Motor neuron (in vitro differentiated cells): Measurements from ENCODE around the gene ZNF683. TPM values are rescaled to one million over a fixed set of nuclear protein-coding genes. Genes with fewer than 3 reads are reported as not detected.
A peak's percentile ranks its signal among the peaks of the same experiment; 100 is the strongest.

Experiments
- ATAC-seq, 8 experiments: fragments of 200-7000 bp; cut with Tn5 transposase; replicated peaks in 6 of 8; 2 replicates each; pipeline ENCODE4 v1.8.0; 2021; ENCODE audit warnings: mild to moderate bottlenecking in 8 of 8, moderate library complexity in 8 of 8
- H3K27ac ChIP-seq, 2 donors: fragments of 250-450 bp; sonication (Bioruptor Pico); 2 replicates each; pipeline ENCODE4 v1.9.0; 2021; ENCODE audit warnings: antibody characterized with exemption in 2 of 2, mild to moderate bottlenecking in 2 of 2, moderate library complexity in 1 of 2
- H3K4me1 ChIP-seq, 2 donors: fragments of 250-450 bp; sonication (Bioruptor Pico); replicated peaks in 1 of 2; 2 replicates each; pipeline ENCODE4 v1.6.1; 2021; ENCODE audit warnings: antibody characterized with exemption in 2 of 2, mild to moderate bottlenecking in 2 of 2, moderate library complexity in 1 of 2
- H3K4me3 ChIP-seq, 5 donors: fragments of 250-450 bp; sonication (Bioruptor Pico); 2 replicates each; pipeline ENCODE4 v1.9.0; 2021; ENCODE audit warnings: antibody characterized with exemption in 5 of 5, mild to moderate bottlenecking in 5 of 5, moderate library complexity in 4 of 5
- WGBS, 10 experiments: fragments of 450-650 bp; shearing (Covaris generic); methylation state at CpG; one replicate each; pipeline ENCODE4 v1.0.0; 2022; 5-methylcytosine and 5-hydroxymethylcytosine counted together
- in situ Hi-C, 9 experiments: fragments of 400-800 bp; cut with MboI; loops; one replicate each; pipeline ENCODE4 v1.15.0; 2021; ENCODE audit warnings: low sequenced_read_pairs in 9 of 9, low pct_unique_long_range_greater_than_20kb in 2 of 9; ENCODE audit not compliant: unreplicated experiment in 9 of 9
- total RNA-seq, 8 experiments: library from RNA; unstranded; fragments of 300-600 nt; gene quantifications; 2 replicates each; pipeline versions ENCODE4 v1.2.3 to v1.2.4, GENCODE V29; 2022

Gene ZNF683
- total RNA-seq, 8 experiments from 2014 or later: 0.27 to 1.4 (median 0.63) TPM; not detected in 3

GRCh38 chr1:26353210-26353859, 19.2 kb downstream of the ZNF683 start:
- WGBS, 10 experiments: 50 to 93% (median 92%) methylated on average over 2 to 3 of the region's 4 CpGs; no CpG with 5 or more reads in 5 of the 10 experiments
- in situ Hi-C loops: no loop called here

DNA sequence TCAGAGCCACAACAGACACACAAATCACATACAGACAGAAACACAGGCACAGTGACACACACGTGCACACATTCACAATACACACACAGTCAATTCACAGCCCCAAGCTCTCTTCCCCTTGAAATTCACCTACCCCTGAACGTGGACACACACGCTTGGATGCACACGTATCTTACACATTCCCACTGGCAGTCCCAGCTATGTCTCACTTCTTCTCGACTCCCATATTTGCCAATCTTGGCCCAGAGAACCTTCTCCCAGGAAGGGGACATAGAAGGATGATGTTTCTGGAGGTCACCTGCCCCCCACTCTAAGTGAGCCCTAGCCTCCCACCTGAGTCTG, 20.2 kb downstream of the ZNF683 start:
- no peak overlapping the region for H3K4me3 ChIP-seq
- H3K4me1 ChIP-seq: peaks cover 20 to 29% of the 10 kb centered on the region in 2 donors
- peak in 4 of 8 experiments; percentile 7 to 10 (median 8) for ATAC-seq
- WGBS, 10 experiments: 47 to 82% (median 60%) methylated on average over 3 to 5 of the region's 5 CpGs; no CpG with 5 or more reads in 3 of the 10 experiments
- in situ Hi-C loops: no loop called here
- H3K27ac ChIP-seq: peak overlapping the region in 1 of 2 donors; percentile 4

More at GRCh38 chr1:26353210-26353859, 19.2 kb downstream of the ZNF683 start:
- no peak overlapping the region for H3K27ac ChIP-seq
- H3K4me3 ChIP-seq: no peak overlapping the region
- H3K4me1 ChIP-seq: peaks cover 20 to 29% of the 10 kb centered on the region in 2 donors
- no peak for ATAC-seq

DNA sequence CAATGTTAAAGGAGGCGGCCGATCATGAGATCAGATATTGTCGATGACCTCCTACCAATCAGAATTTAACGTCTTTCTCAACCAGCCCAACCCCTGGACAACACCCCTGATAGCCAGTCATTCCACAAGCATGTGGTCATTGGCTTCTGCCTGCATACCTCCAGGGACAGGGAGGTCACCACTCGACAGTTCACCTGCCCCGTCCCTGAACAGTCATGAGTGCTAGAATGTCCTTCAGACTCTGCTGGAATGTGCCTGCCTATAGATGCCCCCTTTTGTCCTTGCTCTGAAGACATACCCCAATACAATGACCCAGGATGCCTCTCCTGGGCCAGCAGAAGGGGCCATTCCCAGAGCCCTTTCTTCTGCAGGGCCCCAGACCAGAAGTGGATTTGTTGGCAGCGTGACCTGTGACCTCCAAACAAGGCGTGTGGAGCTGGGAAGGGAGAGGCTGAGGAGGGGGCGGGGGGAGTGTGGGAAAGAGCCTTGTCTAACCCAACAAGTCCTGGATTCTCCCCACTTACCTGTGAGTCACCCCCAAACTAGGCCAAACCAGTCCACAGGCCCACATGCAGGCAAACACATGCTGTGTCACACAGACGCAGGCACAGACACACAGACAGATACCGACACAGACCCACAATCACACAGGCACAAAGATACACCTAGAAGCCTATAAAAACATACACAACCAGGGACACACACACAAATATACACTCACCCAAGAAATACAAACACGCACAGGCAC, 20.8 kb downstream of the ZNF683 start:
- 29 to 87% (median 67%) methylated on average over 1 to 10 of the region's 12 CpGs for WGBS, 10 experiments
- peak overlapping the region in 1 of 2 donors; percentile 4 for H3K27ac ChIP-seq
- peak in 7 of 8 experiments; percentile 13 to 71 (median 62) for ATAC-seq
- peaks cover 20 to 29% of the 10 kb centered on the region in 2 donors for H3K4me1 ChIP-seq
- in situ Hi-C loops: no loop called here
- H3K4me3 ChIP-seq: no peak overlapping the region

GRCh38 chr1:26350701-26351589, 21.6 kb downstream of the ZNF683 start:
- Histone ChIP-seq H3K27ac (no peak overlapping the region), H3K4me3 (no peak overlapping the region), H3K4me1 (peaks cover 20 to 29% of the 10 kb centered on the region in 2 donors)
- in situ Hi-C loops: no loop called here
- ATAC-seq: no peak
- WGBS, 10 experiments: 0 to 90% (median 73%) methylated on average over 1 to 8 of the region's 9 CpGs; no CpG with 5 or more reads in 5 of the 10 experiments

DNA sequence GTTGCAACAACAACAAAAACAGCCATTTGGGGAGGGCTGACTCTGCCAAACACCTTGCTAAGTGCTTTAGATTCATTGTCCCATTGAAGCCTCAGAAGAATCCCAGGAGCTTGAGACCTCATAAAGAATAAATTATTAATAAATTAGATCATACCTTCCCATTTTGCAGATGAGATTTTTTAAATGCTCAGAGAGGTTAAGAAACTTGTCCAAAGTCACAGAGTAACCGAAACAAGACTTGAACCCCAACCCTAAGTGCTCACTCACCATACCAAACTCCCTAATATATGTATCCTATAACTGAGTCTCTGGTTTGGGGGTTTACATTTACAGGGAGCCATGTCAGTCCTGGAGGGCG, 22.2 kb downstream of the ZNF683 start:
- no peak for ATAC-seq
- in situ Hi-C loops: no loop called here
- Histone ChIP-seq H3K27ac (no peak overlapping the region), H3K4me3 (no peak overlapping the region), H3K4me1 (peaks cover 13 to 23% of the 10 kb centered on the region in 2 donors)
- 0 to 100% (median 67%) methylated on average over 1 to 2 of the region's 2 CpGs; no CpG with 5 or more reads in 3 of the 10 experiments for WGBS, 10 experiments

- H3K27ac ChIP-seq: no peak overlapping the region
These were observed 22.7 kb downstream of the ZNF683 start for GRCh38 chr1:26349877-26350244.

DNA sequence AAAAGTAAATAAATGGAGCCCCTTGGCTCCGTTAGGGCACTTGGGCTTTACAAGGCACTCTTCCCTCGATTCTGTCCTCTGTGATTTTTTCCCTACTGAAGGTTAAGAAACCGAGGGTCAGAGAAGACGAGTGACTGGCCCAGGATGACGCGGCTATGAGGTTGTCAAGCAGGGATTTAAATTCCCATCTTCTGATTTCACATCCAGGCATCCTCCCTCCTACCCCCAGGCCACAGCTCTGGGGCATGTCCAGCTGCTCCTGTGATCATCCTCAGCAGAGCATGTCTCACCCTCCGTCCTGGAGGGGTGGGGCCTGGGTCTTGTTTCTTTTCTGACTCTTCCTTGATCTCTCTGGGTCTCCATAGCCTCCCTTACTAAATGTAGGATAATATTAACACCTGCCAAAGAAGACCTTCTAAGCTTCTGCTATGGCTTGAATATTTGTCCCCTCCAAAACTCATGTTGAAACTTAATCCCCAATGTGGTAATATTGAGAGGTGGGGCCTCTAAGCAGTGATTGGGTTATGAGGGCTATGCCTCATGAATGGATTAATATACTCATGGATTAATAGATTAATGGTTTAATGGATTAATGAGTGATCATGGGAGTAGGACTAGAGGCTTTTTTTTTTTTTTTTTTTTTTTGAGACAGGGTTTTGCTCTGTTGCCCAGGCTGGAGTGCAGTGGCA, 23.2 kb downstream of the ZNF683 start:
- peak in 3 of 8 experiments; percentile 86 to 94 (median 93) for ATAC-seq
- WGBS, 10 experiments: 0 to 100% (median 69%) methylated on average over 1 to 7 of the region's 7 CpGs; no CpG with 5 or more reads in 2 of the 10 experiments
- H3K4me1 ChIP-seq: peaks cover 12 to 22% of the 10 kb centered on the region in 2 donors
- no peak overlapping the region for H3K27ac ChIP-seq
- H3K4me3 ChIP-seq: no peak overlapping the region
- in situ Hi-C loops: no loop called here

More at GRCh38 chr1:26349877-26350244, 22.7 kb downstream of the ZNF683 start:
- Histone ChIP-seq H3K4me1 (peaks cover 12 to 22% of the 10 kb centered on the region in 2 donors), H3K4me3 (no peak overlapping the region)
- in situ Hi-C loops: no loop called here
- WGBS, 10 experiments: 35 to 100% (median 94%) methylated on average over 1 to 5 of the region's 5 CpGs; no CpG with 5 or more reads in 3 of the 10 experiments
- no peak for ATAC-seq

DNA sequence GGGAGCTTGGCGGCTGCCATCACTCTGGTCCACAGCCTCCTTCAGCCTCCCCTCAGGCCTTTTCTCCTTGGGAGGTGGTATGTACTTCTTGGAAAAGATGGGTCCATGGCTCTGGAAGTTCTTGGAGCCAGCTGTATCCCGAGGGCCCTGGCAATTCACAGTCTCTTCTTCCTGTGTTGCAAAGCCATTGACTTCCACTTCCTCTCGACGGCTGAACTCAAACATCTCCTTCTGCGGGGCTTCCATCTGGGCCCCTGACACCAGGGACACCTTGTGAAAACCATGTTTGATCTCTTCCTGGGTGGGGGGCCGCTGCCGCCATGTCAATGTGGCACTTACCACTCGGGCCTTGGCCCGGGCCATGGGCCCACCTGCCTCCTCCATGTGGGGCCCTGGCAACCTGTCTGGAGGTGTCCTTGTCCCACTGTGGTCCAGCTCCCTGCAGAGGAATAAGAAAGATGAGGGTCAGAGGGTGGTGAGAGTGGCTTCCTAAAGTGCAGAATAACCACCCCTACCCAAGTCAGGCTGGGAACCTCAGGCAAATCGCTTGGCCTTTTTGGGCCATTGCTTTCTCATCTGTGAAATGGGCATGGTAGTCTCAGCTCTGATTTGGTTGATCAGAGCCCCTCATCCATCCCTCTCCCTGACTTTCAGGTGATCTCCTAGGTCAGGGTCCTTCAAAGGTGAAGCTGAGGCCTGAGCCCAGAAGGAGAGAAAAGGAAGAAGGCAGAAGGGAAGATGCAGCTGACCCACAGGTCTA, 26.1 kb downstream of the ZNF683 start:
- Histone ChIP-seq H3K4me1 (peaks cover 4 to 10% of the 10 kb centered on the region in 2 donors), H3K4me3 (no peak overlapping the region), H3K27ac (no peak overlapping the region)
- 46 to 92% (median 87%) methylated on average over 2 to 10 of the region's 10 CpGs; no CpG with 5 or more reads in 3 of the 10 experiments for WGBS, 10 experiments
- in situ Hi-C loops: no loop called here
- no peak for ATAC-seq

GRCh38 chr1:26345718-26346117, 26.8 kb downstream of the ZNF683 start:
- peaks cover 0 to 3% of the 10 kb centered on the region in 2 donors for H3K4me1 ChIP-seq
- ATAC-seq: peak in 4 of 8 experiments; percentile 3 to 29 (median 20)
- H3K4me3 ChIP-seq: no peak overlapping the region
- H3K27ac ChIP-seq: no peak overlapping the region
- 83 to 91% (median 89%) methylated on average over 1 to 7 of the region's 15 CpGs; no CpG with 5 or more reads in 7 of the 10 experiments for WGBS, 10 experiments
- in situ Hi-C loops: no loop called here

- peak in 2 of 8 experiments; percentile 11 to 12 for ATAC-seq
- in situ Hi-C loops: no loop called here
- WGBS, 10 experiments: 90 to 95% (median 93%) methylated on average over 2 to 11 of the region's 15 CpGs; no CpG with 5 or more reads in 7 of the 10 experiments
- Histone ChIP-seq H3K4me1 (no peaks in the 10 kb centered on the region), H3K4me3 (no peak overlapping the region), H3K27ac (no peak overlapping the region)
These were observed 28.2 kb downstream of the ZNF683 start for GRCh38 chr1:26344147-26344920.

- WGBS, 10 experiments: 47 to 100% (median 84%) methylated on average over 1 to 4 of the region's 4 CpGs; no CpG with 5 or more reads in 3 of the 10 experiments
These were observed 32.5 kb downstream of the ZNF683 start for GRCh38 chr1:26340047-26340481.

More at GRCh38 chr1:26340047-26340481, 32.5 kb downstream of the ZNF683 start:
- Histone ChIP-seq H3K4me3 (no peak overlapping the region), H3K27ac (no peak overlapping the region), H3K4me1 (peaks cover 11 to 15% of the 10 kb centered on the region in 2 donors)
- no peak for ATAC-seq
- in situ Hi-C loops: no loop called here
